Endothelial cell of umbilical vein (primary cell): Measurements from ENCODE around the gene AARS2. TPM values are rescaled to one million over a fixed set of nuclear protein-coding genes. Genes with fewer than 3 reads are reported as not detected.
"Not testable (repeated sequence)": the region's sequence is repeated elsewhere in the genome, so short reads cannot be mapped to it uniquely, and the experiment has no call there.

ENCODE experiments used
- BruUV-seq: library from RNA; stranded (reverse); fragments of 400-500 nt; replicated peaks from 2 replicates; lab custom pipeline; 2021; lab: Mats Ljungman, UMichigan
- CTCF ChIA-PET: fragments of 300-600, 350-600 bp; sonication (Branson Sonifier 250); formaldehyde crosslinking; loops from one replicate; lab custom pipeline; 2021; ENCODE audit warnings: antibody characterized with exemption, inconsistent platforms; lab: Charles Lee
- POLR2A ChIA-PET: fragments of 300-600, 350-600 bp; sonication (Branson Sonifier 250); formaldehyde crosslinking; loops from one replicate; lab custom pipeline; 2021; ENCODE audit warnings: antibody characterized with exemption, inconsistent platforms; lab: Charles Lee
- DNase-seq: peaks from one replicate; pipeline ENCODE4 v3.0.0-alpha.2; 2011; ENCODE audit warnings: low read depth, low spot score
- FAIRE-seq: peaks from 2 replicates; lab custom pipeline; 2011; peaks lifted over from hg19 to GRCh38; lab: Jason Lieb, UNC
- H2AFZ ChIP-seq: 2 replicates; pipeline ENCODE4 v1.6.0; 2012; ENCODE audit warnings: low read depth, low read length, control low read depth, inconsistent platforms
- H3K27ac ChIP-seq: 2 replicates; pipeline ENCODE4 v1.5.1; 2011; ENCODE audit warnings: low read depth, mild to moderate bottlenecking, control low read depth, low read length, moderate library complexity; ENCODE audit not compliant: insufficient read depth
- H3K27me3 ChIP-seq, 2 experiments: 2 replicates each; pipeline versions ENCODE4 v1.6.0 to v1.6.1; 2011; ENCODE audit warnings: low read length in 2 of 2, mixed read lengths in 1 of 2; ENCODE audit not compliant: control insufficient read depth in 2 of 2, insufficient read depth in 2 of 2
- H3K36me3 ChIP-seq, 2 experiments: 2 replicates in 1 of 2; 3 replicates in 1 of 2; pipeline ENCODE4 v1.5.1; 2011; ENCODE audit warnings: low read length in 2 of 2, mild to moderate bottlenecking in 1 of 2, moderate library complexity in 1 of 2; ENCODE audit not compliant: control insufficient read depth in 2 of 2, insufficient read depth in 2 of 2; ENCODE audit errors: extremely low read depth in 1 of 2
- H3K4me1 ChIP-seq: 3 replicates; pipeline ENCODE4 v1.5.1; 2011; ENCODE audit warnings: mild to moderate bottlenecking, low read length; ENCODE audit not compliant: control insufficient read depth, insufficient read depth; ENCODE audit errors: extremely low read depth
- H3K4me2 ChIP-seq: 2 replicates; pipeline ENCODE4 v1.6.1; 2011; ENCODE audit warnings: low read length, control low read depth, mixed read lengths; ENCODE audit not compliant: insufficient read depth
- H3K4me3 ChIP-seq, 3 experiments: fragments of 200-600 bp in 1 of 3; sonication (generic), shearing (Covaris generic) in 1 of 3; replicated peaks in 1 of 3; 2 replicates each; pipeline ENCODE4 v1.5.1; 2011 to 2016; ENCODE audit warnings: control low read depth in 3 of 3, low read length in 3 of 3, mild to moderate bottlenecking in 2 of 3, inconsistent platforms in 1 of 3, low read depth in 1 of 3, moderate library complexity in 1 of 3; ENCODE audit not compliant: insufficient read depth in 1 of 3
- H3K79me2 ChIP-seq: 2 replicates; pipeline ENCODE4 v1.6.0; 2012; ENCODE audit warnings: low read length, inconsistent platforms; ENCODE audit not compliant: control insufficient read depth, insufficient read depth
- H3K9ac ChIP-seq: replicated peaks from 2 replicates; pipeline ENCODE3; 2011; ENCODE audit warnings: low read length, control low read depth; ENCODE audit not compliant: insufficient read depth; ENCODE audit errors: extremely low read depth
- H3K9me1 ChIP-seq: replicated peaks from 3 replicates; pipeline ENCODE4 v1.6.0; 2011; ENCODE audit warnings: mild to moderate bottlenecking, low read length; ENCODE audit not compliant: control insufficient read depth, insufficient read depth; ENCODE audit errors: extremely low read depth
- H3K9me3 ChIP-seq: replicated peaks from 2 replicates; pipeline ENCODE4 v1.5.1; 2012; ENCODE audit warnings: low read length, inconsistent platforms; ENCODE audit not compliant: control insufficient read depth, insufficient read depth
- H4K20me1 ChIP-seq: replicated peaks from 2 replicates; pipeline ENCODE3; 2011; ENCODE audit warnings: mild to moderate bottlenecking, low read length; ENCODE audit not compliant: control insufficient read depth, insufficient read depth; ENCODE audit errors: extremely low read depth
- CTCF ChIP-seq, 2 donors: IDR thresholded peaks; 1 replicate in 1 of 2; 2 replicates in 1 of 2; pipeline ENCODE4 v1.5.1; 2011; ENCODE audit warnings: low read length in 2 of 2, mild to moderate bottlenecking in 2 of 2, moderate library complexity in 2 of 2, control low read depth in 1 of 2, inconsistent platforms in 1 of 2, low read depth in 1 of 2; ENCODE audit not compliant: insufficient read depth in 1 of 2; ENCODE audit errors: extremely low read depth in 1 of 2
- EZH2 ChIP-seq: IDR thresholded peaks from 2 replicates; pipeline ENCODE4 v1.6.1; 2012; ENCODE audit warnings: borderline replicate concordance, low read depth, mild to moderate bottlenecking, moderate library complexity, low read length, inconsistent platforms; ENCODE audit not compliant: severe bottlenecking
- FOS ChIP-seq: IDR thresholded peaks from 2 replicates; pipeline ENCODE4 v1.6.1; 2011; ENCODE audit warnings: mild to moderate bottlenecking, low read length, moderate library complexity, borderline replicate concordance; ENCODE audit not compliant: insufficient read depth
- GATA2 ChIP-seq: IDR thresholded peaks from 2 replicates; pipeline ENCODE4 v1.7.0; 2011; ENCODE audit warnings: low read depth, mild to moderate bottlenecking, moderate library complexity, mixed read lengths, low read length; ENCODE audit not compliant: insufficient read length, insufficient read depth
- JUN ChIP-seq: IDR thresholded peaks from 2 replicates; pipeline ENCODE4 v1.6.1; 2011; ENCODE audit warnings: borderline replicate concordance, low read depth; ENCODE audit not compliant: insufficient read length, insufficient read depth
- MAX ChIP-seq: IDR thresholded peaks from 2 replicates; pipeline ENCODE4 v1.6.1; 2011; ENCODE audit not compliant: insufficient read depth, insufficient read length
- MYC ChIP-seq: IDR thresholded peaks from one replicate; pipeline ENCODE4 v1.6.1; 2011; ENCODE audit warnings: mild to moderate bottlenecking, low read depth, low read length
- POLR2A ChIP-seq: IDR thresholded peaks from 2 replicates; pipeline ENCODE4 v1.6.1; 2012; ENCODE audit warnings: low read depth, mild to moderate bottlenecking, control low read depth, low read length
- POLR2AphosphoS5 ChIP-seq: IDR thresholded peaks from 2 replicates; pipeline ENCODE4 v1.6.1; 2012; ENCODE audit warnings: low read depth, mild to moderate bottlenecking, control low read depth, low read length, moderate library complexity; ENCODE audit not compliant: insufficient read depth
- dilution Hi-C: fragments of 300-500 bp; cut with MboI; formaldehyde crosslinking; loops from one replicate; pipeline ENCODE4 v1.15.0; 2019; ENCODE audit warnings: low sequenced_read_pairs; ENCODE audit not compliant: extremely low pct_ligation_motif_present
- intact Hi-C: fragments of 100-400 bp; cut with micrococcal nuclease; formaldehyde crosslinking; loops from one replicate; pipeline ENCODE4 v1.10.0; 2022
- polyA plus RNA-seq, 4 experiments: library from polyadenylated mRNA; depleted of rRNA in 3 of 4; stranded (reverse) in 3 of 4; unstranded in 1 of 4; fragments of >200 nt; gene quantifications; 2 replicates each; pipeline versions ENCODE4 v1.2.1 to v1.2.3, GENCODE V29; 2011 to 2012; ENCODE audit warnings: missing spikeins in 1 of 4
- total RNA-seq: library from RNA; stranded (reverse); gene quantifications from 2 replicates; pipeline ENCODE4 v1.2.3, GENCODE V29; 2021

Gene AARS2
- total and polyA plus RNA-seq, 2 donors (not counting 3 experiments of a cell fraction or from before 2014, with no cell fraction given) = 8.3 to 17.9 TPM

GRCh38 chr6:44349904-44350649 lies 36.9 kb upstream of the AARS2 start:
- no peak for DNase-seq
- Histone ChIP-seq H3K9me1 (no peaks in the 10 kb centered on the region), H3K9ac (no peak overlapping the region), H3K27ac (no peak overlapping the region), H2AFZ (no peak overlapping the region), H3K4me3 (no peak overlapping the region), H4K20me1 (no peaks in the 10 kb centered on the region), H3K79me2 (no peaks in the 10 kb centered on the region), H3K27me3 (peaks cover 3 to 8% of the 10 kb centered on the region in 2 experiments), H3K4me2 (no peak overlapping the region), H3K36me3 (no peaks in the 10 kb centered on the region), H3K9me3 (no peaks in the 10 kb centered on the region), H3K4me1 (no peaks in the 10 kb centered on the region)
- POLR2A ChIA-PET = no interaction called here
- CTCF ChIA-PET = no interaction called here
- no TSS peak for BruUV-seq
- intact Hi-C loops (no loop called here), dilution Hi-C loops (no loop called here)
- no peak for FAIRE-seq
- TF ChIP-seq FOS = no peak
- no peak for TF ChIP-seq POLR2A
- no peak for TF ChIP-seq MYC
- no peak for TF ChIP-seq GATA2
- TF ChIP-seq CTCF (IDR thresholded peaks at IDR 0.05; ENCODE audit: extremely low read depth in 1 of 2, insufficient read depth in 1 of 2, low read depth in 1 of 2, low read length in 2 of 2) = no peak
- TF ChIP-seq POLR2AphosphoS5 = no peak
- no peak for TF ChIP-seq EZH2
- TF ChIP-seq MAX = no peak
- TF ChIP-seq JUN = no peak

GRCh38 chr6:44346818-44347217 lies 33.7 kb upstream of the AARS2 start:
- BruUV-seq, H3K79me2 ChIP-seq, intact Hi-C loops, POLR2A ChIA-PET, H3K9ac ChIP-seq, FAIRE-seq, H3K27ac ChIP-seq, H3K4me3 ChIP-seq, dilution Hi-C loops, H3K9me1 ChIP-seq, H2AFZ ChIP-seq, H4K20me1 ChIP-seq, H3K4me1 ChIP-seq, DNase-seq, CTCF ChIA-PET, H3K9me3 ChIP-seq, H3K36me3 ChIP-seq, H3K4me2 ChIP-seq: not testable (repeated sequence)
- peaks cover 31 to 39% of the 10 kb centered on the region in 2 experiments for H3K27me3 ChIP-seq
